Head of caudate nucleus (tissue), 42 donors: ENCODE data around the gene ZBTB46.

Experiments used
- DNase-seq, 42 donors: peaks; one replicate each; pipeline versions ENCODE4 v3.0.0 to v3.0.0-alpha.2; 2020 to 2021; ENCODE audit warnings: mixed read lengths in 7 of 42
- intact Hi-C: fragments of 100-400 bp; cut with DNase I; formaldehyde crosslinking; loops from one replicate; pipeline ENCODE4 v1.15.0; 2022

The ZBTB46 gene

DNA sequence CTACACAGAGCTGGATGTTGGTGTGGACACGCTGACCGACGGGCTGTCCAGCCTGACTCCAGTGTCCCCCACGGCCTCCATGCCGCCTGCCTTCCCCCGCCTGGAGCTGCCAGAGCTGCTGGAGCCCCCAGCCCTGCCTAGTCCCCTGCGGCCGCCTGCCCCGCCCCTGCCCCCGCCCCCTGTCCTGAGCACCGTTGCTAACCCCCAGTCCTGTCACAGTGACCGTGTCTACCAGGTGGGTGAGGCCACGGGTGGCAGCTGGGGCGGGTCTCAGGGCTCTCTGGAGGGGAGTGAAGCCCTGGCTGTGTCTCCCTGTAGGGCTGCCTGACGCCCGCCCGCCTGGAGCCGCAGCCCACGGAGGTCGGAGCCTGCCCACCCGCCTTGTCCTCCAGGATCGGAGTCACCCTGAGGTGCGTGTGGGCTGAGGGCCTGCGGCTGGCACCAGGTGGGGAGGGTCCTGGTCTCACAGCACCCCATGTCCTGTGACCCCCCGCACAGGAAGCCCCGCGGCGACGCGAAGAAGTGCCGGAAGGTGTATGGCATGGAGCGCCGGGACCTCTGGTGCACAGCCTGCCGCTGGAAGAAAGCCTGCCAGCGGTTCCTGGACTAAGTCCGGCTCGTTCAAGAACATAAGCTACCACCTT is 88.6 kb downstream of the ZBTB46 start:
- intact Hi-C loops, result loop anchor here (5.0 kb wide), 1 partner anchor 115 kb away; the partner anchor contains the start of gene GMEB2
- DNase-seq, result no peak

- no peak for DNase-seq
- intact Hi-C loops, result loop anchor here (5.0 kb wide), 1 partner anchor 115 kb away; the partner anchor contains the start of gene GMEB2
These were observed 89.2 kb downstream of the ZBTB46 start for GRCh38 chr20:63741676-63742380.

- intact Hi-C loops, result loop anchor here (5.0 kb wide), 1 partner anchor 114 kb away; the partner anchor contains the start of gene GMEB2
- DNase-seq, result no peak
These were observed 89.7 kb downstream of the ZBTB46 start for GRCh38 chr20:63741354-63741675.

DNA sequence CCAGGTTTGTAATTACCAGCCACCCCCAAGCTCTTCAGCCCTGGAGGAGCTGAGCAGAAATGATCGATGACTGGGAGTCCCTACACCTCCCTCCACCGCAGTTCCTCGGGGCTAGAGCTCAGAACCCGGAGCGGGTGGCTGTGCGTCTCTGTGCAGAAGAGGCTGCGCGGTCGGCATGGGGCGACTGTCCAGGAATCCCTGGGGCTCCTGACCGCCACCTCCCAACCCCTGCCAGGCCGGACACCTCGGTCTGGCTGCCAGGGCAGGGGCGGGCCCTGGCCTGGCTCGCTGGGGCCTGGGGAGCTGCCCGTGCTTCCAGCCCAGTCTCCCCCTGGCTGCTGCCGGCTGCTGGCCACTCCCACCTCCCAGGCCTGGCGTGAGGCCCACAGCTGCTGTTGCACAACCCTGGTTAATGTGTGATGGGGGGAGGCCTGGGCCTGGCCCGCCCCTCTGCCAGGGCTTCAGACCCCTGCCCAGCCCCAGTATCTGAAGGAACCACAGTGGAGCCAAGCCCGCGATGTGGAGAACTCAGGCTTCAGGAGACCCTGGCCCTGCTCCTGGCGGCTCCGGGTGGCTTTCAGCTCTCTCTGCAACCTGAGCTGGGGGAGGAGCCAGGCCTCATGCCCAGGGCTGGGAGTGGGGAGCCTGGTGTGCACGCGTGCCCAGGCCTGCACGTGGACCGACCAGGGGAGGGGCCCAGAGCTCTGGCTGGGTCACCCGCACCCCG is 90.3 kb downstream of the ZBTB46 start:
- peak; percentile 39 to 90 (median 75) for DNase-seq
- intact Hi-C loops, result loop anchor here (5.0 kb wide), 1 partner anchor 113 kb away; the partner anchor contains the start of gene GMEB2

DNA sequence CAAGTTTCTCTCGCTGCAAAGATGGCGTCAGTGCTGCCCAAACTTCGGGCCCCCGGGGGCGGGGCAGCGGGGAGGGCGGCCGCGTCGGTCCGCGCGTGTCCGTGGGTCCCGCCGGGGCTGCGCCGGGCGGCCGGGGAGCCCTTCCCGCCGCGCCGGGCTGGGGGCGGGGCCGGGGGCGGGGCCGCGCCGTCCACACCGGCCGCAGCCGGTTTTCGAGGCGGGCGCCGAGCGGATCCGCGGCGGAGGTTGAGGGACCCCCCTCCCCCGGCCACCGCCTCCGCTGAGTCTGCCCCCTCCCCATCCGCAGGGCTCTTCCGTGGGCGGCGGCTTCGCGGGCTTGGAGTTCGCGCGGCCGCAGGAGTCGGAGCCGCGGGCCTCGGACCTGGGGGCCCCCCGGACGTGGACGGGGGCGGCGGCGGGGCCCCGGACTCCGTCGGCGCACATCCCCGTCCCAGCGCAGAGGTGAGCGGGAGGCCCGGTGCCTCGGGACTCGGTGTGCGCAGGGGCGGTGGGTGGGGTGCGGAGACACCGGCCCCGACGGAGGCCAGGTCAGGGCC is 90.9 kb downstream of the ZBTB46 start:
- intact Hi-C loops, result loop anchor here (5.0 kb wide), 1 partner anchor 113 kb away; the partner anchor contains the start of gene GMEB2
- peak in 12 of 42 donors; percentile 29 to 55 (median 46) for DNase-seq

- intact Hi-C loops, result loop anchor here (5.0 kb wide), 1 partner anchor 112 kb away; the partner anchor contains the start of gene GMEB2
- peak in 41 of 42 donors; percentile 38 to 90 (median 81) for DNase-seq
These were observed 91.7 kb downstream of the ZBTB46 start, which contains the start of gene SLC2A4RG for GRCh38 chr20:63739130-63740069. Gene SLC2A4RG, plus strand, starts transcription at chr20:63739776. Its CDS starts 137 bp downstream, at chr20:63739913.

GRCh38 chr20:63738687-63739129 is 92.4 kb downstream of the ZBTB46 start:
- intact Hi-C loops, result no loop called here
- peak in 20 of 42 donors; percentile 18 to 64 (median 44) for DNase-seq

- DNase-seq, result no peak
- intact Hi-C loops, result no loop called here
These were observed 92.9 kb downstream of the ZBTB46 start for GRCh38 chr20:63737945-63738686.

- DNase-seq, result no peak
- intact Hi-C loops, result no loop called here
These were observed 93.4 kb downstream of the ZBTB46 start for GRCh38 chr20:63737695-63737944.

- intact Hi-C loops, result no loop called here
- DNase-seq, result peak in 4 of 42 donors; percentile 28 to 57 (median 40)
These were observed 94.0 kb downstream of the ZBTB46 start for GRCh38 chr20:63736893-63737694.

DNA sequence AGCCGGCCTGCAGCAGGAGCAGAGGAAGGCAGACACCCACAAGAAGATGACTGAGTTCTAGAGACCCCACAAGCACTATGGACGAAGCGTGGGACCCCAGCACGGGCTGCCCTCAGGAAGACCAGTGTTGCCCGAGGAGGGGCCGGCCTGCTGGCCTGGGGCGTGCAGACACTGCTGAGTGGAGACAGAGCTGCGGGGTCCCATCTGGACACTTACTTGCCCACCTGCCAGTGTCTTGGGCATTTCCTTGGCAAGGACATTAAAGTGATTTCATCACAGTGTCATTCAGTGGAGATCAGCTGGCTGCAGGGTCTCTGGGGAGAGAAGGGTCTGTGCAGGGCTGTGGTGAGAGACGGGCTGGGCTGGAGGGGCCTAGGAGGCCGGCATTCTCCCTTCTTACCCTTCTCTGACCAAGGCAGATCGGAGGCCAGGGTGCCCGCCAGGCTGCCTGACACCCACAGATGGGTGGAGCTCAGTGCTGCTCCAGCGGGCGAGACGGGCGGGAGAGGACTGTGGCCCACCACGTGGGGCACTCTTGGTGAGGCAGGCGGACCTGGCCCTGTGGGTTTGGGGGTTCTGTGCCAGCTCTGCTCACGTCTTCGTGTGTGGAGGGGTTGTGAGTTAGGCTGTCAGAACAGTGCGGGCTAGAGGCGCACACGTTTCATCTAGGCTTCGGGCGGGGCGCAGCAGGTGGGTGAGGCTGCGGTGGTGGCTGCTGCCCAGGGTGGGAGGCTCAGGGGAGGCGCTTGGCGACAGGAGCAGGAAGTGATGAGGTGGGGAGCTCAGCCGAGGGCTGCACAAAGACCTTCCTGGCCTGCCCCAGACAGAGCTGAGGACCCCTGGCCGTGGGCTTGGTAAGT is 95.0 kb downstream of the ZBTB46 start, which contains the start of gene LIME1:
Gene LIME1 (plus strand): TSS at position 806 of the 860 bp plus-strand sequence. CDS start 886 bp downstream, outside the sequence.
- peak in 37 of 42 donors; percentile 19 to 87 (median 62) for DNase-seq
- intact Hi-C loops, result no loop called here

GRCh38 chr20:63734946-63735858 is 95.9 kb downstream of the ZBTB46 start:
- intact Hi-C loops, result no loop called here
- DNase-seq, result peak in 20 of 42 donors; percentile 14 to 76 (median 62)

GRCh38 chr20:63734111-63734945 is 96.7 kb downstream of the ZBTB46 start:
- intact Hi-C loops, result no loop called here
- DNase-seq, result no peak

GRCh38 chr20:63733579-63734081 is 97.4 kb downstream of the ZBTB46 start:
- DNase-seq, result no peak
- intact Hi-C loops, result no loop called here
